ENCODE data around the gene ATP11A.

DNA sequence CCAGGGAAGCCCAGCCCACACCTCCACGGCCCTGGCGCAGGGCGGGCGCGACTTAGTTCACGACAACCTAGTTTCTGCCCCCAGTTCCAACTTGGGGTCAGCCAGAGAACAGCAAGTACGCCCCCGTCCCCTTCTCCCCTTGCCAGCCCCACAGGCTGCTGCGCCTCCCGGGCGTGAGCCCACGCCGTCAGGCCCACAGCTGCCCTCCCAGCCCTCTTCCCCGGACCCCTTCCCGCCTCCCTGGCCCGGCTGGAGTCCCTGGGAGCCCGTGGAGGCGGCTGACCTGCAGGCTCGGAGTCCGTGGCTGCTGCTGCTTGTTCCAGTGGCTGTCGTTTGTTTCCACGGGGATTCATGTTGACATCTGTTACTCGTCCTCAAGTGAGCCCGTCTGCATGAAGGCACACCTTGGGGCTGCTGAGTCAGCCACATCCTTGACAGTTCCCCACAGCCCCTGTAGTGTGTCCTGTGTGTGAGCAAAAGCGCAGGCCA lies 86.0 kb downstream of the ATP11A start:
- TF ChIP-seq, protein P1, sequence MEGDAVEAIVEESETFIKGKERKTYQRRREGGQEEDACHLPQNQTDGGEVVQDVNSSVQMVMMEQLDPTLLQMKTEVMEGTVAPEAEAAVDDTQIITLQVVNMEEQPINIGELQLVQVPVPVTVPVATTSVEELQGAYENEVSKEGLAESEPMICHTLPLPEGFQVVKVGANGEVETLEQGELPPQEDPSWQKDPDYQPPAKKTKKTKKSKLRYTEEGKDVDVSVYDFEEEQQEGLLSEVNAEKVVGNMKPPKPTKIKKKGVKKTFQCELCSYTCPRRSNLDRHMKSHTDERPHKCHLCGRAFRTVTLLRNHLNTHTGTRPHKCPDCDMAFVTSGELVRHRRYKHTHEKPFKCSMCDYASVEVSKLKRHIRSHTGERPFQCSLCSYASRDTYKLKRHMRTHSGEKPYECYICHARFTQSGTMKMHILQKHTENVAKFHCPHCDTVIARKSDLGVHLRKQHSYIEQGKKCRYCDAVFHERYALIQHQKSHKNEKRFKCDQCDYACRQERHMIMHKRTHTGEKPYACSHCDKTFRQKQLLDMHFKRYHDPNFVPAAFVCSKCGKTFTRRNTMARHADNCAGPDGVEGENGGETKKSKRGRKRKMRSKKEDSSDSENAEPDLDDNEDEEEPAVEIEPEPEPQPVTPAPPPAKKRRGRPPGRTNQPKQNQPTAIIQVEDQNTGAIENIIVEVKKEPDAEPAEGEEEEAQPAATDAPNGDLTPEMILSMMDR (IDR thresholded peaks at IDR 0.05 in 8 of 11, conservative IDR thresholded peaks at IDR 0.05 in 3 of 11): no peak
- TF ChIP-seq POLR2A (IDR thresholded peaks at IDR 0.05) (no peak), POLR2AphosphoS5 (IDR thresholded peaks at IDR 0.05) (no peak)
